GM10847 (cell line): ENCODE results near the gene CEP290.

ENCODE experiments used
- POLR2A ChIP-seq: IDR thresholded peaks from 2 replicates; pipeline ENCODE4 v1.6.1; 2011; ENCODE audit not compliant: insufficient read length; ENCODE audit errors: extremely low read depth

CEP290 gene

GRCh38 chr12:88026196-88026595 is 115.7 kb downstream of the CEP290 start:
- no peak for TF ChIP-seq POLR2A

GRCh38 chr12:88017964-88018363 is 123.9 kb downstream of the CEP290 start:
- TF ChIP-seq POLR2A, result no peak

GRCh38 chr12:88015825-88016224 is 126.1 kb downstream of the CEP290 start:
- TF ChIP-seq POLR2A, result no peak

- TF ChIP-seq POLR2A, result no peak
Measured at GRCh38 chr12:88011755-88012154, 130.1 kb downstream of the CEP290 start.

GRCh38 chr12:88006351-88006750 is 135.5 kb downstream of the CEP290 start:
- TF ChIP-seq POLR2A, result no peak

- no peak for TF ChIP-seq POLR2A
Measured at GRCh38 chr12:88001327-88001726, 140.6 kb downstream of the CEP290 start.
